Body of pancreas (tissue), 4 donors: ENCODE measurements around the gene IDI2. TPM values are rescaled to one million over a fixed set of nuclear protein-coding genes. Genes with fewer than 3 reads are reported as not detected.

Experiments used
- ATAC-seq: fragments of 150-250 bp; one replicate; pipeline ENCODE4 v1.9.1; 2016
- DNase-seq, 4 donors: peaks; one replicate each; pipeline ENCODE4 v3.0.0-alpha.2; 2019
- H3K27ac ChIP-seq, 4 donors: fragments of 200-600 bp; sonication (generic); 1 replicate in 3 of 4; 2 replicates in 1 of 4; pipeline versions ENCODE4 v1.5.1 to v1.6.1; 2016 to 2019; ENCODE audit warnings: mild to moderate bottlenecking in 1 of 4, mixed read lengths in 1 of 4, moderate library complexity in 1 of 4
- H3K27me3 ChIP-seq, 2 donors: fragments of 200-600 bp; sonication (generic); one replicate each; pipeline ENCODE4 v1.6.0; 2016; ENCODE audit warnings: mild to moderate bottlenecking in 1 of 2
- H3K36me3 ChIP-seq, 2 donors: fragments of 200-600 bp; sonication (generic); replicated peaks in 1 of 2; 2 replicates each; pipeline ENCODE4 v1.5.1; 2016; ENCODE audit warnings: low read depth in 2 of 2; ENCODE audit not compliant: insufficient read depth in 1 of 2
- H3K4me1 ChIP-seq: fragments of 200-600 bp; sonication (generic); one replicate; pipeline ENCODE4 v1.6.0; 2016
- H3K4me3 ChIP-seq, 2 donors: fragments of 200-600 bp; sonication (generic); 1 replicate in 1 of 2; 2 replicates in 1 of 2; pipeline ENCODE4 v1.5.1; 2016 to 2019
- H3K9me3 ChIP-seq, 3 donors: fragments of 200-600 bp; sonication (generic); 1 replicate in 2 of 3; 2 replicates in 1 of 3; pipeline ENCODE4 v1.5.1; 2016
- POLR2A ChIP-seq, 3 donors: fragments of 450-650 bp; IDR thresholded peaks; one replicate each; pipeline ENCODE4 v1.6.1; 2016; ENCODE audit warnings: antibody characterized with exemption in 3 of 3, mild to moderate bottlenecking in 2 of 3
- WGBS, 2 donors: methylation state at CpG; one replicate each; pipeline ENCODE4 v1.1.5; 2017; 5-methylcytosine and 5-hydroxymethylcytosine counted together
- intact Hi-C: fragments of 100-400 bp; cut with DNase I; formaldehyde crosslinking; loops from one replicate; pipeline ENCODE4 v1.15.1; 2023
- total RNA-seq, 2 donors: library from RNA; depleted of rRNA; stranded (reverse); fragments of >200 nt; gene quantifications; one replicate each; pipeline ENCODE4 v1.1.0, GENCODE V29; 2016
- TF ChIP-seq, protein P1 (sequence below), 7 experiments: fragments of 450-650 bp in 4 of 7; fragments of 200-600 bp in 3 of 7; sonication (generic) in 3 of 7; IDR thresholded peaks; one replicate each; pipeline ENCODE4 v1.5.1; 2016 to 2019; ENCODE audit warnings: antibody characterized with exemption in 7 of 7

The IDI2 gene
- total RNA-seq, 2 donors from 2014 or later, result not detected

DNA sequence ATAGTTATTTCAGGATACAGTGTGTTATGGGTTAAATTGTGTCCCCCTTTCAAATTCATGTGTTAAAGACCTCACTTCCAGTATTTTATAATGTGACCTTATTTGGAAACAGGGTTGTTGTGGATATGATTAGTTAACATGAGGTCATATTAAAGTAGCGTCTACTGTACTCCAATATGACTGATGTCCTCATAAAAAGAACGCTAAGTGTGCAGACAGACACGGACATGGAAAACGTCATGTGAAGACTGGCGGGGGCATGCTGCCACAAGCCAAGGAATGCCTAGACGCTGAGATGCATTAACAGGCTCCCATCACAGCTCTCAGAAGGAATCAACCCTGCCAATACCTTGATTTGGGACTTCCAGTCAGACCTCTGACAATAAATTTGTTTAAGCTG, 29.0 kb upstream of the IDI2 start:
- WGBS, 2 donors, result 56 to 66% methylated on average over 6 of the region's 6 CpGs
- intact Hi-C loops, result no loop called here

DNA sequence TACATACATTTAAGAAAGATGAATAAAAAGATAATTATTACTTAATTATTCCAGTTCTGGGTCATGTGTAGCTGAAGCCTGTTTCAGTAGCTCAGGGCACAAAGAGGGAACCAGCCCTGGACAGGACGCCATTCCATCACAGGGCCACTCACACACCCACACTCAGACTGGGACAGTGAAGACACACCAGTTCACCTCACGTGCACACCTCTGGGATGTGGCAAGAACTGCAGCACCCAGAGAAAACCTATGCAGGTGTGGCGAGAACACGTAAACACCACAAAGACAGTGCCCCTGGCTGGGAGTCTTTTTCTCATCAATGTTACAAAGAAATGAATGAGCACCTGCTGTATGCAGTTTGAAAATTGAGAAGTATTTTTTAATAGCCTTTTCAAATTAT, 24.9 kb upstream of the IDI2 start:
- peaks cover 63% of the 10 kb centered on the region for H3K4me1 ChIP-seq
- ATAC-seq (no peak), DNase-seq (peak in 1 of 4 donors; percentile 20)
- intact Hi-C loops, result no loop called here
- WGBS, 2 donors, result 43 to 57% methylated on average over 4 of the region's 4 CpGs
- no peaks in the 10 kb centered on the region for H3K9me3 ChIP-seq
- no peaks in the 10 kb centered on the region for H3K27me3 ChIP-seq
- no peaks in the 10 kb centered on the region for H3K36me3 ChIP-seq
- TF ChIP-seq, protein P1, sequence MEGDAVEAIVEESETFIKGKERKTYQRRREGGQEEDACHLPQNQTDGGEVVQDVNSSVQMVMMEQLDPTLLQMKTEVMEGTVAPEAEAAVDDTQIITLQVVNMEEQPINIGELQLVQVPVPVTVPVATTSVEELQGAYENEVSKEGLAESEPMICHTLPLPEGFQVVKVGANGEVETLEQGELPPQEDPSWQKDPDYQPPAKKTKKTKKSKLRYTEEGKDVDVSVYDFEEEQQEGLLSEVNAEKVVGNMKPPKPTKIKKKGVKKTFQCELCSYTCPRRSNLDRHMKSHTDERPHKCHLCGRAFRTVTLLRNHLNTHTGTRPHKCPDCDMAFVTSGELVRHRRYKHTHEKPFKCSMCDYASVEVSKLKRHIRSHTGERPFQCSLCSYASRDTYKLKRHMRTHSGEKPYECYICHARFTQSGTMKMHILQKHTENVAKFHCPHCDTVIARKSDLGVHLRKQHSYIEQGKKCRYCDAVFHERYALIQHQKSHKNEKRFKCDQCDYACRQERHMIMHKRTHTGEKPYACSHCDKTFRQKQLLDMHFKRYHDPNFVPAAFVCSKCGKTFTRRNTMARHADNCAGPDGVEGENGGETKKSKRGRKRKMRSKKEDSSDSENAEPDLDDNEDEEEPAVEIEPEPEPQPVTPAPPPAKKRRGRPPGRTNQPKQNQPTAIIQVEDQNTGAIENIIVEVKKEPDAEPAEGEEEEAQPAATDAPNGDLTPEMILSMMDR (IDR thresholded peaks at IDR 0.05), result no peak
- TF ChIP-seq POLR2A (IDR thresholded peaks at IDR 0.05), result no peak
- no peak overlapping the region for H3K4me3 ChIP-seq
- peak overlapping the region in 1 of 4 donors; percentile 100 for H3K27ac ChIP-seq

More for the DNA sequence above, 29.0 kb upstream of the IDI2 start:
- H3K36me3 ChIP-seq, result no peaks in the 10 kb centered on the region
- no peaks in the 10 kb centered on the region for H3K9me3 ChIP-seq
- peaks cover 64% of the 10 kb centered on the region for H3K4me1 ChIP-seq
- no peak for ATAC-seq
- no peak for DNase-seq
- no peak overlapping the region for H3K4me3 ChIP-seq
- H3K27me3 ChIP-seq, result no peaks in the 10 kb centered on the region
- TF ChIP-seq, protein P1 (IDR thresholded peaks at IDR 0.05), result no peak
- no peak for TF ChIP-seq POLR2A (IDR thresholded peaks at IDR 0.05)
- H3K27ac ChIP-seq, result no peak overlapping the region

DNA sequence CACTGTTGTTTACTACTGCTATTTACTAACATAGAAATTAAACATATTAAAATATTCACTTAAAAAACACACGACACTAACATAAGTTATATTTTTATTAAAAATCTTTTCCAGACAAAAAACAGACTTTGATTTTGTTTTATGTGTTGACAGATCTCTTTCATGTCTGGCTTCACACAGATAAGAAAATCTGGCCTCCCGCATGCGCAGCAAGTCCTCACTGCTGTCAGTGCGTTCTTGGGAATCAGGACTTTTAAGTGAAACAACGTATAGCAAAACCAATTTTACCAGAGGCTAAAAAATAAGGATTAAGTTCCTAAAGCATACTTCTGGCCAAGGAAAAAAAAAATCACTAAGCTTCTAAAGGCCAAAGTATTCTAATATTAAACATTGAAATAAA, 24.5 kb upstream of the IDI2 start:
- H3K36me3 ChIP-seq, result no peaks in the 10 kb centered on the region
- no peak for ATAC-seq
- TF ChIP-seq, protein P1 (IDR thresholded peaks at IDR 0.05), result no peak
- TF ChIP-seq POLR2A (IDR thresholded peaks at IDR 0.05), result no peak
- peak in 1 of 4 donors; percentile 31 for DNase-seq
- H3K9me3 ChIP-seq, result no peaks in the 10 kb centered on the region
- H3K27ac ChIP-seq, result peak overlapping the region in 3 of 4 donors; percentile 96 to 100 (median 99)
- no peaks in the 10 kb centered on the region for H3K27me3 ChIP-seq
- WGBS, 2 donors, result 20 to 23% methylated on average over 5 of the region's 5 CpGs
- H3K4me1 ChIP-seq, result peaks cover 64% of the 10 kb centered on the region
- intact Hi-C loops, result no loop called here
- peak overlapping the region in 1 of 2 donors; percentile 41 for H3K4me3 ChIP-seq

DNA sequence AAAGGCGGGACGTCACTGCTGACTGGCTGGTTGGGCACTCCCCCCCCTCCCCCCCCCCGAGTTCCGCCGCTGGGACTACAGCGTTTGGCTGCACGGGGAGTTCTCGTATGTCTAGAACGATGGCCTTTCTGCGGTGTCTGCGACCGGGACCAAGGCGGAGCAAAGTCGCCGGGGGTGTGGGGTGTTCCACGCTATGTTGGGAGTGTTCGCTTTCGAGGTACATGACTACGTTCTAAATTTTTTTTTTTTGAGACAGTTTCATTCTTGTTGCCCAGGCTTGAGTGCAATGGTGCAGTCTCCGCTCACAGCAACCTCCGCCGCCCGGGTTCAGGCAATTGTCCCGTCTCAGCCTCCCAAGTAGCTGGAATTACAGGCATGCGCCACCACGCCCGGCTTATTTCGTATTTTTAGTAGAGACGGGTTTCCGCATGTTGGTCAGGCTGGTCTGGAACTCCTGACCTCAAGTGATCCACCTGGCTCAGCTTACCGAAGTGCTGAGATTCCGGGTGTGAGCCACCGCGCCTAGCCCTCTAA, 23.8 kb upstream of the IDI2 start:
- H3K27ac ChIP-seq, result peak overlapping the region; percentile 96 to 100 (median 99)
- no peak for DNase-seq
- ATAC-seq, result peak; percentile 0
- 1 to 2% methylated on average over 26 to 34 of the region's 34 CpGs for WGBS, 2 donors
- TF ChIP-seq POLR2A (IDR thresholded peaks at IDR 0.05), result no peak
- TF ChIP-seq, protein P1 (IDR thresholded peaks at IDR 0.05), result no peak
- no peaks in the 10 kb centered on the region for H3K9me3 ChIP-seq
- H3K36me3 ChIP-seq, result no peaks in the 10 kb centered on the region
- intact Hi-C loops, result no loop called here
- peaks cover 64% of the 10 kb centered on the region for H3K4me1 ChIP-seq
- H3K27me3 ChIP-seq, result no peaks in the 10 kb centered on the region
- peak overlapping the region; percentile 41 to 68 for H3K4me3 ChIP-seq
